Measurements from ENCODE around the gene BPIFB6. TPM values are rescaled to one million over a fixed set of nuclear protein-coding genes. Genes with fewer than 3 reads are reported as not detected.

The BPIFB6 gene
- polyA plus RNA-seq, 3 donors = not detected

GRCh38 chr20:33053291-33054106 is 22.1 kb downstream of the BPIFB6 start, which contains the start of gene BPIFB3:
Gene BPIFB3 (plus strand): TSS chr20:33053903. CDS start chr20:33055436, 1,533 bp downstream.
- H3K27ac ChIP-seq (ENCODE audit: low read depth in 1 of 2, low read length in 2 of 2) = no peak within 1 kb of the TSS

DNA sequence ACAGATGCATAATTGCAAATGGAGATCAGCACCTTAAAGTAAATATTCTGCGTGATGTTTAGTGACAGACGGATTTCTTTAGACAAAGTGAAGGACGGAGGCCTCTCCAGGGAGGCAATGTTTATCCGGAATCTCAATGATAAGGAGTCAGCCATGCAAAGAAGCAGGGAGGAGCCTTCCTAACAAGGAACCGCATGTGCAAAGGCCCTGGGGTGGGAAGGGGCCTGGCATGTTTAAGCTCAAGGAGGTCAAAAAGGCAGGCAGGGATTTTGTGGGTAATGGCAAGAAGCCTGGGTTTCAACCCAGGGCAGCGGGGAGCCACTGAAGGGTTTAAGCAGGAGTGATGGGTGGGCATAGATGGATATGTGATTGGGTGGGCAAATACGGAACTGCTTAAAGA is 22.9 kb downstream of the BPIFB6 start:
- no peak overlapping the region for H2AFZ ChIP-seq (ENCODE audit: insufficient read depth, low read depth, low read length, poor library complexity, severe bottlenecking)
- H3K9me3 ChIP-seq (replicated peaks in 1 of 2; ENCODE audit: control insufficient read depth in 1 of 2, insufficient read depth in 1 of 2, low read length in 2 of 2) = no peaks in the 10 kb centered on the region
- no peak overlapping the region for H3K27ac ChIP-seq (ENCODE audit: low read depth in 1 of 2, low read length in 2 of 2)
- H3K4me2 ChIP-seq (replicated peaks; ENCODE audit: extremely low read depth, low read length, poor library complexity, severe bottlenecking) = no peak overlapping the region
- Mint-ChIP-seq H3K4me1 (no peaks in the 10 kb centered on the region), H3K36me3 (no peaks in the 10 kb centered on the region), H3K9me3 (peaks cover 0 to 2% (median 0%) of the 10 kb centered on the region in 7 donors), H3K27me3 (ENCODE audit: low read depth in 3 of 3) (peaks cover 1 to 4% (median 3%) of the 10 kb centered on the region in 3 donors), H3K27ac (no peak overlapping the region), H3K4me3 (no peak overlapping the region)
- no peaks in the 10 kb centered on the region for H3K4me1 ChIP-seq (ENCODE audit: control insufficient read depth in 1 of 2, insufficient read depth in 2 of 2, low read length in 2 of 2)
- no peak overlapping the region for H3K9ac ChIP-seq (ENCODE audit: insufficient read depth, low read length, poor library complexity, severe bottlenecking)
- no peak overlapping the region for H3K4me3 ChIP-seq (replicated peaks in 1 of 3; ENCODE audit: low read depth in 2 of 3, low read length in 3 of 3)
- no peak for DNase-seq
- intact Hi-C loops (cut with micrococcal nuclease) = no loop called here
- no peaks in the 10 kb centered on the region for H3K79me2 ChIP-seq (ENCODE audit: insufficient read depth, low read length)
- H3K27me3 ChIP-seq (ENCODE audit: control insufficient read depth in 2 of 2, insufficient read depth in 2 of 2, low read length in 2 of 2) = no peaks in the 10 kb centered on the region
- WGBS (ENCODE audit: insufficient coverage) = 83% methylated on average over 3 of the region's 7 CpGs
- TF ChIP-seq CTCF (IDR thresholded peaks at IDR 0.05) = no peak
- no peaks in the 10 kb centered on the region for H4K20me1 ChIP-seq (ENCODE audit: insufficient read depth, low read length)
- no peaks in the 10 kb centered on the region for H3K36me3 ChIP-seq (replicated peaks in 1 of 2; ENCODE audit: control insufficient read depth in 1 of 2, insufficient read depth in 2 of 2, low read length in 2 of 2)

More at GRCh38 chr20:33053291-33054106, 22.1 kb downstream of the BPIFB6 start, which contains the start of gene BPIFB3:
- H2AFZ ChIP-seq (ENCODE audit: insufficient read depth, low read depth, low read length, poor library complexity, severe bottlenecking) = no peak within 1 kb of the TSS
- H3K9me3 Mint-ChIP-seq = peaks cover 0 to 2% (median 0%) of the 10 kb centered on the region in 7 donors
- no peaks in the 10 kb centered on the region for H3K4me1 Mint-ChIP-seq
- no peaks in the 10 kb centered on the region for H4K20me1 ChIP-seq (ENCODE audit: insufficient read depth, low read length)
- DNase-seq = no peak
- 93% methylated on average over 15 of the region's 25 CpGs for WGBS (ENCODE audit: insufficient coverage)
- H3K4me1 ChIP-seq (ENCODE audit: control insufficient read depth in 1 of 2, insufficient read depth in 2 of 2, low read length in 2 of 2) = no peaks in the 10 kb centered on the region
- H3K79me2 ChIP-seq (ENCODE audit: insufficient read depth, low read length) = no peaks in the 10 kb centered on the region
- peaks cover 0 to 2% (median 1%) of the 10 kb centered on the region in 3 donors for H3K27me3 Mint-ChIP-seq (ENCODE audit: low read depth in 3 of 3)
- H3K36me3 ChIP-seq (replicated peaks in 1 of 2; ENCODE audit: control insufficient read depth in 1 of 2, insufficient read depth in 2 of 2, low read length in 2 of 2) = no peaks in the 10 kb centered on the region
- intact Hi-C loops (cut with micrococcal nuclease) = no loop called here
- H3K9ac ChIP-seq (ENCODE audit: insufficient read depth, low read length, poor library complexity, severe bottlenecking) = no peak within 1 kb of the TSS
- H3K27me3 ChIP-seq (ENCODE audit: control insufficient read depth in 2 of 2, insufficient read depth in 2 of 2, low read length in 2 of 2) = no peaks in the 10 kb centered on the region
- H3K4me3 ChIP-seq (replicated peaks in 1 of 3; ENCODE audit: low read depth in 2 of 3, low read length in 3 of 3) = no peak within 1 kb of the TSS
- no peak within 1 kb of the TSS for H3K4me3 Mint-ChIP-seq
- no peaks in the 10 kb centered on the region for H3K36me3 Mint-ChIP-seq
- H3K9me3 ChIP-seq (replicated peaks in 1 of 2; ENCODE audit: control insufficient read depth in 1 of 2, insufficient read depth in 1 of 2, low read length in 2 of 2) = no peaks in the 10 kb centered on the region
- H3K4me2 ChIP-seq (replicated peaks; ENCODE audit: extremely low read depth, low read length, poor library complexity, severe bottlenecking) = no peak within 1 kb of the TSS
- no peak for TF ChIP-seq CTCF (IDR thresholded peaks at IDR 0.05)
- H3K27ac Mint-ChIP-seq = no peak within 1 kb of the TSS

Measured in CD14-positive monocyte (primary cell).